Psoas muscle (tissue), 8 donors: ENCODE data around the gene ASCC3. TPM values are rescaled to one million over a fixed set of nuclear protein-coding genes. Genes with fewer than 3 reads are reported as not detected.
A peak's percentile ranks its signal among the peaks of the same experiment; 100 is the strongest.

ENCODE experiments used
- ATAC-seq, 4 donors: fragments of 200-7000 bp; cut with Tn5 transposase; one replicate each; pipeline ENCODE4 v1.9.1; 2020; ENCODE audit warnings: moderate library complexity in 3 of 4, mild to moderate bottlenecking in 2 of 4
- DNase-seq, 2 donors: peaks; one replicate each; pipeline ENCODE4 v3.0.0-alpha.2; 2020
- H3K27ac ChIP-seq: fragments of 200-600 bp; one replicate; pipeline ENCODE4 v1.8.0; 2022
- H3K27me3 ChIP-seq, 3 donors: fragments of 200-600 bp in 1 of 3; one replicate each; pipeline versions ENCODE4 v1.6.1 to v1.8.0; 2013 to 2022; ENCODE audit warnings: low read length in 2 of 3, mild to moderate bottlenecking in 2 of 3, moderate library complexity in 1 of 3; ENCODE audit not compliant: insufficient read depth in 3 of 3
- H3K36me3 ChIP-seq, 2 donors: fragments of 200-600 bp in 1 of 2; one replicate each; pipeline versions ENCODE4 v1.6.1 to v1.8.0; 2013 to 2022; ENCODE audit warnings: low read depth in 1 of 2, mild to moderate bottlenecking in 1 of 2, moderate library complexity in 1 of 2; ENCODE audit not compliant: insufficient read depth in 1 of 2
- H3K4me1 ChIP-seq: fragments of 200-600 bp; one replicate; pipeline ENCODE4 v1.8.0; 2022
- H3K4me3 ChIP-seq: fragments of 200-600 bp; one replicate; pipeline ENCODE4 v1.8.0; 2022; ENCODE audit warnings: mild to moderate bottlenecking
- H3K9me3 ChIP-seq: fragments of 200-600 bp; one replicate; pipeline ENCODE4 v1.8.0; 2022
- WGBS, 3 donors: extraction: QIAGEN DNeasy Blood & Tissue Kit; methylation state at CpG; one replicate each; pipeline versions ENCODE4 v1.1.6 to v1.1.7; 2013; 5-methylcytosine and 5-hydroxymethylcytosine counted together
- intact Hi-C, 2 donors: fragments of 100-400 bp; cut with DNase I; formaldehyde crosslinking; loops; one replicate each; pipeline versions ENCODE4 v1.11.0 to v1.14.2; 2022
- polyA plus RNA-seq, 3 donors: library from polyadenylated mRNA; stranded (reverse); fragments of 200-250 nt; gene quantifications; one replicate each; pipeline ENCODE4 v1.2.3, GENCODE V29; 2013
- total RNA-seq, 4 donors: library from RNA; stranded (reverse); fragmentation: NEBNext Ultra II Directional in 2 of 4; extraction: Animal tissue kit (Norgen Biotek cat#: 25700) in 2 of 4; gene quantifications; one replicate each; pipeline versions ENCODE4 v1.2.1 to v1.2.4, GENCODE V29; 2021 to 2023
- TF ChIP-seq, protein P1 (sequence below): fragments of 200-600 bp; IDR thresholded peaks from one replicate; pipeline ENCODE4 v1.8.0; 2022; ENCODE audit warnings: antibody characterized with exemption
- donor health status: healthy with polysubstance abuse.
- donor health status: DM: no; HTN: no; CAD: no; lungs with moderate emphysema.
- donor health status: Bipolar disorder and iron deficiency.
- donor health status: healthy.
- donor health status: DM: yes; HTN: yes; CAD: no.
- donor health status: DM: no; HTN: no; CAD: no.
- donor health status: DM: no; HTN: no; CAD: no.
- donor health status: DM: yes; HTN: yes; CAD: no.

The ASCC3 gene
- total and polyA plus RNA-seq, 7 donors: 5.1 to 17.9 (median 11.2) TPM

DNA sequence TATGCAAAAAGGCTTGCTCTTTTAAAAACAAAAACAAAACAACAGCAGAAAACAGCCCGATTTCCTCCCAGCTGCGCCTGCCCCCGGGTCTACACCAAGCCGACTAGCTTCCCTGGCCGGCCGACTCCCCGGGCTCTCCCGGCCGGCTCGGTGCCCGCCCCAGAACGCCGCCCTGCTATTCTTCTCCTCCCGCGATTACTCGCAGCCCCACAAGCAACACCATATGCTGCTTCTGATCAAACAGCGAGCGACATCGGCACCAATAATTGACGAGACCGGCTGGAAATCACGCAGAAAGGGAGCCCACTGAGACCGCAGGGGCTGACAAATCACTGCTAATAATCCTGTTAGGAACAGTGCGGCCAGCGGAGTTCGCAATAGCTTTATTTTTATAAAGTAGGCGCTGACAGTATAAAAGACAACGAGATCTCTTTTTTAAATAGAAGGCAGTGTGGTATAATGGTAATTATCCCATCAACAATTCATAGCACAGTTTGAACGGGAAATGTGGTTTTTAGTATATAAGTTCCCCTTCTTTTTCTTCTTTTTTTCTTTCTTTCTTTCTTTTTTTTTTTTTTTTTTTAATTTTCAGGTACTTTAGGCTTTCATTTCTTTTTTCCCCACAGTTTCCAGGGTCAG, 419.7 kb downstream of the ASCC3 start:
- ATAC-seq: peak in 3 of 4 donors; percentile 34 to 40 (median 35)
- Histone ChIP-seq H3K36me3 (no peaks in the 10 kb centered on the region), H3K27ac (peak overlapping the region; percentile 96), H3K9me3 (no peaks in the 10 kb centered on the region), H3K4me1 (peaks cover 10% of the 10 kb centered on the region), H3K4me3 (peak overlapping the region; percentile 84), H3K27me3 (peaks cover 0 to 53% (median 4%) of the 10 kb centered on the region in 3 donors)
- DNase-seq: peak in 1 of 2 donors; percentile 74
- TF ChIP-seq, protein P1, sequence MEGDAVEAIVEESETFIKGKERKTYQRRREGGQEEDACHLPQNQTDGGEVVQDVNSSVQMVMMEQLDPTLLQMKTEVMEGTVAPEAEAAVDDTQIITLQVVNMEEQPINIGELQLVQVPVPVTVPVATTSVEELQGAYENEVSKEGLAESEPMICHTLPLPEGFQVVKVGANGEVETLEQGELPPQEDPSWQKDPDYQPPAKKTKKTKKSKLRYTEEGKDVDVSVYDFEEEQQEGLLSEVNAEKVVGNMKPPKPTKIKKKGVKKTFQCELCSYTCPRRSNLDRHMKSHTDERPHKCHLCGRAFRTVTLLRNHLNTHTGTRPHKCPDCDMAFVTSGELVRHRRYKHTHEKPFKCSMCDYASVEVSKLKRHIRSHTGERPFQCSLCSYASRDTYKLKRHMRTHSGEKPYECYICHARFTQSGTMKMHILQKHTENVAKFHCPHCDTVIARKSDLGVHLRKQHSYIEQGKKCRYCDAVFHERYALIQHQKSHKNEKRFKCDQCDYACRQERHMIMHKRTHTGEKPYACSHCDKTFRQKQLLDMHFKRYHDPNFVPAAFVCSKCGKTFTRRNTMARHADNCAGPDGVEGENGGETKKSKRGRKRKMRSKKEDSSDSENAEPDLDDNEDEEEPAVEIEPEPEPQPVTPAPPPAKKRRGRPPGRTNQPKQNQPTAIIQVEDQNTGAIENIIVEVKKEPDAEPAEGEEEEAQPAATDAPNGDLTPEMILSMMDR: no peak
- 2 to 3% (median 3%) methylated on average over 29 of the region's 29 CpGs for WGBS, 3 donors
- intact Hi-C loops: loop anchor here in 1 of 2 donors (5.0 to 10.0 kb wide), 2 partner anchors 124 to 1037 kb away; partner anchors contain the start of gene PNISR

DNA sequence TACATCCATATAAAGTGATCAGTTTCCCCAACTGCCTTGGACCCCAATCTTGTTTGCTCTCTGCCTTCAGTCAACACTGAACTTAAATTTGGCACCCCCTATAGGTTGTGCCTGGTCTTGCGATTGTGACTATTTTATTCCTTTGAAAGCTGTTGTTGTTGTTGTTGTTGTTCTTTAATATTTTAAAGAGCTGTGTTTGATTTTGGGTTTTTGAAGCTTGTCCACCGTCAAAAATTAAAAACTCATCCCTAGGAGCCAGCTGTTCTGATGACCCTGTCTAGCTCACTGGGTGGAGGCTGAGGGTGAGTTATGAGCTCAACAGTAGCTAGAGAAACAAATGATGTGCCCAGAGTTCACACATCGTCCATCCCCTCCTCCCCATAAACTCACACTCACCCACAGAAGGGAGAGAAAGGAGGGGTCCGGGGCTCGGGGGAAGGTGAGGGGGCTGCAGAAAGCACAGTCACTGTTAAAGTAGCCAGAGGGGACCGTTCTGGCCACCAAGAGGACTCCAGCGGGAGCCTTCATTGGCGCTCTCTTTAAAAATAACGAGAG, 420.4 kb downstream of the ASCC3 start:
- H3K4me3 ChIP-seq: peak overlapping the region; percentile 84
- 2 to 4% (median 4%) methylated on average over 9 of the region's 9 CpGs for WGBS, 3 donors
- ATAC-seq (no peak), DNase-seq (no peak)
- peak overlapping the region; percentile 96 for H3K27ac ChIP-seq
- peaks cover 0 to 51% (median 4%) of the 10 kb centered on the region in 3 donors for H3K27me3 ChIP-seq
- no peaks in the 10 kb centered on the region for H3K9me3 ChIP-seq
- TF ChIP-seq, protein P1: peak; percentile 62
- peaks cover 9% of the 10 kb centered on the region for H3K4me1 ChIP-seq
- intact Hi-C loops: loop anchor here in 1 of 2 donors (5.0 to 10.0 kb wide), 2 partner anchors 123 to 1036 kb away; partner anchors contain the start of gene PNISR
- H3K36me3 ChIP-seq: no peaks in the 10 kb centered on the region

DNA sequence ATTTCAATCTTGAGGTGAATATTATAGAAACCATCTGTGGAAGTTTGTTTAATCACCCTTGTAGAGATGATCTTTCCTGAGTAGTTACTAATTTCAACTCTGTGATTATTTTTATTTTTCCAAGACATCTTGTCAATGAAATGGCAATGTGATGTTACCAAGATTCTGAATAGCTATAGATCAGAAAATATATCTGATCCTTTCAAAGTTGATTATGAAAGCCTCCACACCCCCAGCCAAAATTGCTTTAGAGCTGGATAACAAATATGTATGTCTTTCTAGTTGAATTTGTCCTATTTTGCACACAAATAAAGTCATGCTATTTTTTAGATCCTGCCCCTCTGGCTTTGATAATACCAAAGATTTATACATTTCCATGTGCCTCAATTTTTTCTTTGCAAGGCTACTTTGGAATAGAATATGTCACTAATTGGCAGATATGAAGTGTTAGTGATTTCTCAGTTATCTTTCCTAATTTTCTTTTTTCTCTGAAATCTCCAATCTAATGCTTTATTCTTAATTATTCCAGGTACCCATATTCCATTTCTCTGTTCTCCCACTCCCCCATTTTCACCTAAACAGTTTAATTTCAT, 421.4 kb downstream of the ASCC3 start:
- Histone ChIP-seq H3K36me3 (no peaks in the 10 kb centered on the region), H3K27ac (peak overlapping the region; percentile 96), H3K9me3 (no peaks in the 10 kb centered on the region), H3K4me1 (no peaks in the 10 kb centered on the region), H3K4me3 (peak overlapping the region; percentile 84), H3K27me3 (peaks cover 0 to 49% (median 6%) of the 10 kb centered on the region in 3 donors)
- intact Hi-C loops: loop anchor here (2.0 to 10.0 kb wide), 3 partner anchors 122 to 1035 kb away; partner anchors contain the start of gene PNISR (in 1 of the 2)
- ATAC-seq (no peak), DNase-seq (no peak)
- TF ChIP-seq, protein P1: no peak

- no peak for DNase-seq
- Histone ChIP-seq H3K27me3 (peaks cover 0 to 43% (median 6%) of the 10 kb centered on the region in 3 donors), H3K27ac (peak overlapping the region; percentile 96), H3K4me3 (peak overlapping the region; percentile 84), H3K4me1 (no peaks in the 10 kb centered on the region), H3K9me3 (no peaks in the 10 kb centered on the region), H3K36me3 (no peaks in the 10 kb centered on the region)
- WGBS, 3 donors: 9 to 18% (median 11%) methylated on average over 10 of the region's 10 CpGs
- no peak for ATAC-seq
- TF ChIP-seq, protein P1: no peak
- intact Hi-C loops: loop anchor here in 1 of 2 donors (2.0 kb wide), 1 partner anchor 122 kb away; no protein-coding TSS in a partner anchor
Measured at GRCh38 chr6:100458841-100459591, 422.1 kb downstream of the ASCC3 start.
